ENCODE data around the gene PSMA4. TPM values are rescaled to one million over a fixed set of nuclear protein-coding genes. Genes with fewer than 3 reads are reported as not detected.
"Not testable (repeated sequence)": the region's sequence is repeated elsewhere in the genome, so short reads cannot be mapped to it uniquely, and the experiment has no call there.

Gene PSMA4
- total RNA-seq, 1 donor from 2014 or later = 163 TPM

GRCh38 chr15:78551902-78552301 lies 11.7 kb downstream of the PSMA4 start:
- H3K27ac Mint-ChIP-seq = no peak overlapping the region
- H3K36me3 Mint-ChIP-seq = peaks cover 21% of the 10 kb centered on the region
- H3K4me1 Mint-ChIP-seq = no peaks in the 10 kb centered on the region
- no peak for DNase-seq (ENCODE audit: low spot score in 2 of 2, unreplicated experiment in 2 of 2)
- H3K27me3 Mint-ChIP-seq (ENCODE audit: low read depth) = peaks cover 2% of the 10 kb centered on the region
- TF ChIP-seq CTCF (IDR thresholded peaks at IDR 0.05; ENCODE audit: unreplicated experiment) = no peak
- no peak overlapping the region for H3K4me3 Mint-ChIP-seq
- no peaks in the 10 kb centered on the region for H3K9me3 Mint-ChIP-seq

GRCh38 chr15:78552597-78552996 lies 12.4 kb downstream of the PSMA4 start:
- Mint-ChIP-seq H3K27ac (no peak overlapping the region), H3K36me3 (peaks cover 20% of the 10 kb centered on the region), H3K4me3 (no peak overlapping the region), H3K27me3 (ENCODE audit: low read depth) (peaks cover 3% of the 10 kb centered on the region), H3K9me3 (no peaks in the 10 kb centered on the region), H3K4me1 (no peaks in the 10 kb centered on the region)
- no peak for TF ChIP-seq CTCF (IDR thresholded peaks at IDR 0.05; ENCODE audit: unreplicated experiment)
- DNase-seq (ENCODE audit: low spot score in 2 of 2, unreplicated experiment in 2 of 2) = no peak

- not testable (repeated sequence) for H3K27ac Mint-ChIP-seq; H3K36me3 Mint-ChIP-seq; H3K4me1 Mint-ChIP-seq; DNase-seq (ENCODE audit: low spot score in 2 of 2, unreplicated experiment in 2 of 2); H3K9me3 Mint-ChIP-seq; H3K4me3 Mint-ChIP-seq
- peaks cover 30% of the 10 kb centered on the region for H3K27me3 Mint-ChIP-seq (ENCODE audit: low read depth)
Observed at GRCh38 chr15:78560201-78560600, 20.0 kb downstream of the PSMA4 start.

- peaks cover 33% of the 10 kb centered on the region for H3K27me3 Mint-ChIP-seq (ENCODE audit: low read depth)
- no peak overlapping the region for H3K4me3 Mint-ChIP-seq
- H3K36me3 Mint-ChIP-seq = no peaks in the 10 kb centered on the region
- no peak for DNase-seq (ENCODE audit: low spot score in 2 of 2, unreplicated experiment in 2 of 2)
- no peaks in the 10 kb centered on the region for H3K9me3 Mint-ChIP-seq
- peaks cover 4% of the 10 kb centered on the region for H3K4me1 Mint-ChIP-seq
- TF ChIP-seq CTCF (IDR thresholded peaks at IDR 0.05; ENCODE audit: unreplicated experiment) = no peak
- H3K27ac Mint-ChIP-seq = no peak overlapping the region
Observed at GRCh38 chr15:78561490-78561889, 21.2 kb downstream of the PSMA4 start.

- Mint-ChIP-seq H3K4me3 (no peak overlapping the region), H3K36me3 (no peaks in the 10 kb centered on the region), H3K27me3 (ENCODE audit: low read depth) (peaks cover 39% of the 10 kb centered on the region), H3K9me3 (no peaks in the 10 kb centered on the region), H3K27ac (no peak overlapping the region), H3K4me1 (peaks cover 10% of the 10 kb centered on the region)
- no peak for TF ChIP-seq CTCF (IDR thresholded peaks at IDR 0.05; ENCODE audit: unreplicated experiment)
- DNase-seq (ENCODE audit: low spot score in 2 of 2, unreplicated experiment in 2 of 2) = no peak
Observed at GRCh38 chr15:78563092-78563491, 22.8 kb downstream of the PSMA4 start.

- H3K9me3 Mint-ChIP-seq = no peaks in the 10 kb centered on the region
- H3K36me3 Mint-ChIP-seq = no peaks in the 10 kb centered on the region
- no peak overlapping the region for H3K27ac Mint-ChIP-seq
- H3K4me3 Mint-ChIP-seq = peak overlapping the region; percentile 76
- peaks cover 34% of the 10 kb centered on the region for H3K27me3 Mint-ChIP-seq (ENCODE audit: low read depth)
- no peak for TF ChIP-seq CTCF (IDR thresholded peaks at IDR 0.05; ENCODE audit: unreplicated experiment)
- DNase-seq (ENCODE audit: low spot score in 2 of 2, unreplicated experiment in 2 of 2) = no peak
- H3K4me1 Mint-ChIP-seq = peaks cover 10% of the 10 kb centered on the region
Observed at GRCh38 chr15:78564743-78565096, 24.5 kb downstream of the PSMA4 start.

Measured in mesothelial cell of epicardium (in vitro differentiated cells).